ENCODE data around the gene KIF23.
"Not testable (repeated sequence)": the region's sequence is repeated elsewhere in the genome, so short reads cannot be mapped to it uniquely, and the experiment has no call there.

Gene KIF23

DNA sequence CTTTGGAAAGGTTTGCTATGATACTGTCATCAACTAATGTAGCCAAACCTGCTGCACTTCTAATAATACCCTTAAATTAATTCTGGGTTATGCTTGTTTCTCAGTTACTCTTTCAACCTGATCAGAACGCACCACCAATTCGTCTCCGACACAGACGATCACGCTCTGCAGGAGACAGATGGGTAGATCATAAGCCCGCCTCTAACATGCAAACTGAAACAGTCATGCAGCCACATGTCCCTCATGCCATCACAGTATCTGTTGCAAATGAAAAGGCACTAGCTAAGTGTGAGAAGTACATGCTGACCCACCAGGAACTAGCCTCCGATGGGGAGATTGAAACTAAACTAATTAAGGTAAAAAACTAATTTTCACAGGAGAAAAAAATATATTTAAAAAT, 30.5 kb downstream of the KIF23 start:
- Histone ChIP-seq H3K27ac (no peak overlapping the region), H3K4me3 (ENCODE audit: low read depth, low read length) (no peak overlapping the region), H3K27me3 (ENCODE audit: insufficient read depth, low read depth, severe bottlenecking) (no peaks in the 10 kb centered on the region), H3K9me3 (ENCODE audit: severe bottlenecking) (no peaks in the 10 kb centered on the region), H3K36me3 (peaks cover 76% of the 10 kb centered on the region)
- TF ChIP-seq, protein P1, sequence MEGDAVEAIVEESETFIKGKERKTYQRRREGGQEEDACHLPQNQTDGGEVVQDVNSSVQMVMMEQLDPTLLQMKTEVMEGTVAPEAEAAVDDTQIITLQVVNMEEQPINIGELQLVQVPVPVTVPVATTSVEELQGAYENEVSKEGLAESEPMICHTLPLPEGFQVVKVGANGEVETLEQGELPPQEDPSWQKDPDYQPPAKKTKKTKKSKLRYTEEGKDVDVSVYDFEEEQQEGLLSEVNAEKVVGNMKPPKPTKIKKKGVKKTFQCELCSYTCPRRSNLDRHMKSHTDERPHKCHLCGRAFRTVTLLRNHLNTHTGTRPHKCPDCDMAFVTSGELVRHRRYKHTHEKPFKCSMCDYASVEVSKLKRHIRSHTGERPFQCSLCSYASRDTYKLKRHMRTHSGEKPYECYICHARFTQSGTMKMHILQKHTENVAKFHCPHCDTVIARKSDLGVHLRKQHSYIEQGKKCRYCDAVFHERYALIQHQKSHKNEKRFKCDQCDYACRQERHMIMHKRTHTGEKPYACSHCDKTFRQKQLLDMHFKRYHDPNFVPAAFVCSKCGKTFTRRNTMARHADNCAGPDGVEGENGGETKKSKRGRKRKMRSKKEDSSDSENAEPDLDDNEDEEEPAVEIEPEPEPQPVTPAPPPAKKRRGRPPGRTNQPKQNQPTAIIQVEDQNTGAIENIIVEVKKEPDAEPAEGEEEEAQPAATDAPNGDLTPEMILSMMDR (IDR thresholded peaks at IDR 0.05; ENCODE audit: low read depth, low read length): no peak
- no peak for DNase-seq

DNA sequence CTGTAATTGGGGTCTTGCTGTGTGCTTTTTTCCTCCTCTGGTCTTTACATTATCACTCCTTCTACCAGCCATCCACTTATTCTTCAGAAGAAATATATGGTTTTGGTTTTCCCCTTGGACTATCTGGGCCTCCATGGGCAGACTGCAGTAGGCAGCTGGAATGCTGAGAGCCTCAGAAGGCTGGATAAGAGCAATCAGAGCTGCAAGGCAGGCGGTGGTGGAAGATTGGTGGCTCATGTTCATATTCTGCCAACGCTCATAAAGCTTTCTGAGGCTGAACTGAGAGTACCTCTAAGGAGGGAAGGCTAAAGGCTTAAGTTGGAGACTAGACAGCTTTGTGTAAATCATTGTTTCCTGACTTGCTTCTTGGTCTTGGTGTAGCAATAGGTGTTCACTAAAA, 32.8 kb downstream of the KIF23 start:
- Histone ChIP-seq H3K4me3 (ENCODE audit: low read depth, low read length) (no peak overlapping the region), H3K9me3 (ENCODE audit: severe bottlenecking) (no peaks in the 10 kb centered on the region), H3K36me3 (peaks cover 55% of the 10 kb centered on the region), H3K27ac (no peak overlapping the region), H3K27me3 (ENCODE audit: insufficient read depth, low read depth, severe bottlenecking) (no peaks in the 10 kb centered on the region)
- TF ChIP-seq, protein P1 (IDR thresholded peaks at IDR 0.05; ENCODE audit: low read depth, low read length): no peak
- no peak for DNase-seq

DNA sequence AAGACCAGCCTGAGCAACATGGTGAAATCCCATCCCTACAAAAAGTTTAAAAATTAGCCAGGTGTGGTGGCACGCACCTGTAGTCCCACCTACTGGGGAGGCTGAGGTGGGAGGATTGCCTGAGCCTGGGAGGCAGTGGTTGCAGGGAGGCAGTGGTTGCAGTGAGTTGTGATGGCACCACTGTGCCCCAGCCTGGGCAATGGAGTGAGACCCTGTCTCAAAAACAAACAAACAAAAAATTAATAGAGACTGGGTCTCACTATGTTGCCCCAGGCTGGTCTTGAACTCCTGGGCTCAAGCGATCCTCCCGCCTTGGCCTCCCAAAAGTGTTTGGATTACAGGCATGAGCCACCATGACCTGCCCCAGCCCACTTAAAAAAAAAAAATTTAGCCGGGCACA, 36.1 kb downstream of the KIF23 start:
- not testable (repeated sequence) for H3K27ac ChIP-seq; H3K4me3 ChIP-seq (ENCODE audit: low read depth, low read length); H3K9me3 ChIP-seq (ENCODE audit: severe bottlenecking); H3K27me3 ChIP-seq (ENCODE audit: insufficient read depth, low read depth, severe bottlenecking); DNase-seq
- H3K36me3 ChIP-seq: peaks cover 55% of the 10 kb centered on the region

DNA sequence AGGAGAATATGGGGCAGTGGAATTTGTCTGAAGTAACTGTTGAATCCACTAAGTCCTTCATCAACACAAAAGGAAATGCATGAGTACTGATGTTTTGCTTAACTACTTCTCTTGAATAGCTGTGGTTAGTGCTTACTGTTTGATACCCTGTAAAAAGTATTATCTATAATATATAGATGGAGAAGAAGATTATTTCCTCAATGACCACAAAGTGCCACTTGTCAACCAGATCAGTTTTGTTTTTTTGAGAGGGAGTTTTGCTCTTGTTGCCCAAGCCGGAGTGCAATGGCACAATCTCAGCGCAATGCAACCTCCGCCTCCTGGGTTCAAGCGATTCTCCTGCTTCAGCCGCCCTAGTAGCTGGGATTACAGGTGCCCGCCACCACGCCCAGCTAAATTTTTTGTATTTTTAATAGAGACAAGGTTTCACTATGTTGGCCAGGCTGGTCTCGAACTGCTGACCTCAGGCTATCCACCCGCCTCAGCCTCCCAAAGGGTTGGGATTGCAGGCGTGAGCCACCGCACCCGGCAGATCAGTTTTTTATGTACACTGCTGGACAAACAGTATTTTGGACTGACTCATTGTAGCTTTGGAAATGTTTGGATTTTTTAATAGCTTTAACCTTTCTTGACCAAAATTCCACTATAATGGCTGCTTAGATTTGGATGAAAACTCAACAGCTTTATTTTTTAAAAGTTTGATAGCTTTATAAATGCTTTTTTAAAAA, 37.0 kb downstream of the KIF23 start:
- DNase-seq: no peak
- H3K36me3 ChIP-seq: peaks cover 57% of the 10 kb centered on the region
- H3K4me3 ChIP-seq (ENCODE audit: low read depth, low read length): peak overlapping the region; percentile 94
- H3K27me3 ChIP-seq (ENCODE audit: insufficient read depth, low read depth, severe bottlenecking): no peaks in the 10 kb centered on the region
- no peaks in the 10 kb centered on the region for H3K9me3 ChIP-seq (ENCODE audit: severe bottlenecking)
- TF ChIP-seq, protein P1 (IDR thresholded peaks at IDR 0.05; ENCODE audit: low read depth, low read length): no peak
- H3K27ac ChIP-seq: no peak overlapping the region; the same call in 1 of the 2 replicates

DNA sequence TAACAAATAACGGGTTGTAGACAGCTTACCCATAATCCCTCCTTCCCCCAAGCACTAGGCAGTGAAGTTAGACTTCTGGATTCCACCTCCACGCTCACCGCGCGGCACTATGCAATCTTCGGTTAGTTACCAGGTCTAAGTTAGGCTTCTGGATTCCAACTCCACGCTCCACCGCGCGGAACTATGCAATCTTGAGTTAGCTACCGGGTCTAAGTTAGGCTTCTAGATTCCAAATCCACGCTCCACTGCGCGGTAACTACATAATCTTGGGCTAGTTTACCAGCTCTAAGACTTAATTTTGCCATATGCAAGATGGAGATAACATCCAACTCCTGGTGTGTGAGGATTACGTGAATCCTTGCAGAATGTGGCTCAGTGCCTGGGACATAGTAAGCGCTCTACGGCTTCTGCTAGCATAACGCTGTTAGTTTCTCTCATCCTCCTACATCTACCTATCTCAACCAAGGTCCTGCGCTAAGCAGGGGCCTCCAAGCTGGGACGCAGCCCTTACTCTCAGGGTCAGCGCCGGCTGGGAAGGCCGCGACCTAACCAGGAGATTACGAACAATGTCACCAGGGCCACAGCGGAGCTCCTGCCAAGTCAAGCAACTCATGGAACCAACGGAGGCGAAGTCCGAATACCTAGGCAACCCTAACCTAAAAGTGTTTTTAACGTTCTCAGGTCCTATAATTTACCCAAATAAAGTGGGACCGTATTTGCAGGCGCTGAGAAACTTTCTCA, 38.0 kb downstream of the KIF23 start:
- Histone ChIP-seq H3K4me3 (ENCODE audit: low read depth, low read length) (peak overlapping the region; percentile 94), H3K27me3 (ENCODE audit: insufficient read depth, low read depth, severe bottlenecking) (no peaks in the 10 kb centered on the region), H3K9me3 (ENCODE audit: severe bottlenecking) (no peaks in the 10 kb centered on the region), H3K27ac (peak overlapping the region; percentile 78), H3K36me3 (peaks cover 57% of the 10 kb centered on the region)
- TF ChIP-seq, protein P1 (IDR thresholded peaks at IDR 0.05; ENCODE audit: low read depth, low read length): no peak
- peak; percentile 25 for DNase-seq

DNA sequence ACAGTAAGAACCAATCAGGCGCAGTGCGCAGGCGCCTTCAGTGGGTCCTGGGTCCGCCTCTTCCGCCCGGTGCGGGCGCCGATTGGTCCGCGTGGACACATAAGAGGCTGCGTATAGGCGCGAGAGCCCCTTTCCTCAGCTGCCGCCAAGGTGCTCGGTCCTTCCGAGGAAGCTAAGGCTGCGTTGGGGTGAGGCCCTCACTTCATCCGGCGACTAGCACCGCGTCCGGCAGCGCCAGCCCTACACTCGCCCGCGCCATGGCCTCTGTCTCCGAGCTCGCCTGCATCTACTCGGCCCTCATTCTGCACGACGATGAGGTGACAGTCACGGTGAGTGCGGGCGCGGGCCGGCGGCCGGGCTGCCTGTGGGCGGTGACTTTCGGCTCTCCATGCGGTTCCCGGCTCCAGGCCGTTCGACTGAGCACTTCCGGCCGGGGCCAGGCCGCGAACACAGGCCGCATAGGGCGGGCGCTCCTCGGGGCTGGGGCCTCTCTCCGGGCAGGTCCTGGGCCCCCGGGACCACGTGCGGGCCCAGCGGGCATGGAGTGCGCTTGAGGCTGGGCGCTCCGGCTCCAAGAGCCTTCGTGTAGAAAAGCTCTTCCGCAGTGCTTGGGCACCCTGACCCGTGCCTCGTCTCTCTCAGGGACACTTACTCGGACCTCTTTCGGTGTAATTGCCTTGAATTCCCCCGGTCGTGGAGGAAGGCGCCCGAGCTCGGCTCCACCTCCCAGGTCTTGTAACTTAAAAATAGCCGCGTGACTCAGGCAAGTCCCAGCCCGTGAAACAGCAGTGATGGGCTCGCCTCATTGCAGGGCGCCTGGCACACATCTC, 38.8 kb downstream of the KIF23 start, which contains the start of gene RPLP1:
RPLP1 (plus strand) TSS at position 127 of the 830 bp plus-strand sequence; CDS start at position 258, 131 bp downstream.
- H3K27ac ChIP-seq: peak within 1 kb of the TSS; percentile 78
- H3K27me3 ChIP-seq (ENCODE audit: insufficient read depth, low read depth, severe bottlenecking): no peaks in the 10 kb centered on the region
- peak within 1 kb of the TSS; percentile 94 for H3K4me3 ChIP-seq (ENCODE audit: low read depth, low read length)
- H3K9me3 ChIP-seq (ENCODE audit: severe bottlenecking): no peaks in the 10 kb centered on the region
- DNase-seq: peak; percentile 95
- H3K36me3 ChIP-seq: peaks cover 54% of the 10 kb centered on the region
- TF ChIP-seq, protein P1 (IDR thresholded peaks at IDR 0.05; ENCODE audit: low read depth, low read length): no peak

Data from WERI-Rb-1 (cell line).